ENCODE results near the gene CDC42SE2.

GRCh38 chr5:131256507-131256823 is 7.4 kb upstream of the CDC42SE2 start:
- no peak for TF ChIP-seq CTCF (conservative IDR thresholded peaks at IDR 0.05)
- no peak for TF ChIP-seq EZH2 (IDR thresholded peaks at IDR 0.05; ENCODE audit: low read depth)

Measured in PC-9 (cell line).